A549 treated with CORT108297 at 1 μM for 4 hours (cell line): Measurements from ENCODE around the gene VILL. TPM values are rescaled to one million over a fixed set of nuclear protein-coding genes. Genes with fewer than 3 reads are reported as not detected.

Experiments used
- total RNA-seq: library from RNA; stranded (reverse); fragments of 200-300 nt; extraction: Qiagen RNA extraction; gene quantifications from 5 replicates; pipeline ENCODE4 v1.2.3, GENCODE V29; 2022

Gene VILL
- 0.12 to 0.18 TPM (median 0.16 TPM) in 5 replicates for total RNA-seq

DNA sequence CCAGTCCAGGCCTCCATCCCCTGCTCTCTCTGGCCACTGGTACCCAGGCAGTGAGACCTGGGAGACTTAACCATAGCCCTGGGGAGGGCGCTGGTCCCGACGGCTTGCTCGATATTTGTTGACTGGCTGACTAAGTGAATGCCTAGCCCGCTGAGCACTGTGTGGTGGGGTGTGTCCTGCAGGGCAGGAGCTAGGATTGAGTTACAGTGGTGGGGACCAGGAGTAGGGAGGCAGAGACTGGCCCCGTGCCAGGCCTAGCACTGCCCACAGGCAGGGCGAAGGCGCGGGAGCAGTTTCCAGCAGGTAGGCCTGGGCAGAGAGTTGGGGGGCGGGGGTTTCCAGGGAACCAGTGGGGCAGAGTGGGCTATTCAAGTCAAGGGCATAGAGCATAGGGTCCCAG, at the start of gene VILL:
Gene VILL (plus strand): TSS at position 260 of the 400 bp plus-strand sequence. CDS start 2,887 bp downstream, outside the sequence.

DNA sequence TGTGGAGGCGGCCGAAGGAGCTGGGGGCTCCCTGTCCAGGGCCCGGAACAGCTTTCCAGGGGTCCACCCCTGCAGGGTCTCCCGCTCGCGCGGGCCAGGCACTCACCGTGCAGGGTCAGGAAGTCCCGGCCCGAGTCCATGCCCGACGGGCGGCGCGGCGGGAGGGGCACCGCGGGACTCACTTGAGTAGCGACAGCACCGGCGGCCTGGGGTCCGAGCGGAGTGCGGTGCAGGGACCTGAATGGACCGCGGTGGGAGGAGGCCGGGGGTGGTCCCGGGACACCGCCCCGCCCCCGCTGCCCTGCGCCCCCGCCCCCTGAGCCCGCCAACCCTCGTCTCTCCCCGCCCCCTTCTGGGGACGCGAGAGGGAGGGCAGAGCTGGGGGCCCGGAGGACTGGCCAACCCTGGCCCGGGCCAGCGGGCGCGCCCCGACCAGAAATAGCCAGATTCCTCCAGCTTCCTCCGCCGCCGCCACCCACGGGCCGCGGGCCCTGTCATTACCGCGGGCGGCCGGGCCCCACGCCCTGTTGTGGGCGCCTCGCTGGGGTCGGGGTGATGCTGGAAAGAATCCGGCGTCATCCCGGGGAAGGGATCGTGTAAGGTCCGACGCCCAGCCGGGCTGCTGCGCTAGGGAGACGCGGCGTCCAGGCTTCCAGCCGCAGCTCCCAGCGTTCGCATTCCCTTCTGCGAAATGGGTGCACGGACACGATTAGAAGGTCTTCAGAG, 39.0 kb downstream of the VILL start, which contains the start of gene PLCD1:
Gene PLCD1 (minus strand): TSS at position 243 of the 726 bp plus-strand sequence. CDS start 103 bp downstream, at position 140.

DNA sequence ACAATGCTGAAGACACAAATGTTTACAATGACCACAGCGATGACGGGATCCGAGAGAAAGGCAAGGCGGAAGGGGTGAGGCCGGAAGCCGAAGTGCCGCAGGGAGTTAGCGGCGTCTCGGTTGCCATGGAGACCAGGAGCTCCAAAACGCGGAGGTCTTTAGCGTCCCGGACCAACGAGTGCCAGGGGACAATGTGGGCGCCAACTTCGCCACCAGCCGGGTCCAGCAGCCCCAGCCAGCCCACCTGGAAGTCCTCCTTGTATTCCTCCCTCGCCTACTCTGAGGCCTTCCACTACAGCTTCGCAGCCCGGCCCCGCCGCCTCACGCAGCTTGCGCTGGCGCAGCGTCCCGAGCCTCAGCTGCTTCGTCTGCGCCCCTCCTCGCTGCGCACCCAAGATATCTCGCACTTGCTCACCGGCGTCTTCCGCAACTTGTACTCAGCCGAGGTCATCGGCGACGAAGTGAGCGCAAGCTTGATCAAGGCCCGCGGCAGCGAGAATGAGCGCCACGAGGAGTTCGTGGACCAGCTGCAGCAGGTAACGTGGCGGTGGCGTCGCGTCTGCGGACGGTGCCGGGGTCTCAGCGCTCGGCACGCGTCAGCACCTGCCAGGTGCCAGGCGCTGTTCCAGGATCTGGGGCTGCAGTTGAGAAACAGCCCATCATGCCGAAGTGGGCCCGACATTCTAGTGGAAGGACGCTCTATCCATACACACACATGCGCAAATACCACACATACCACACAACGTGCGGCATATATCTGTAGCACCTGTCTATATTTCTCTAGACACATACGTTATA, 48.7 kb downstream of the VILL start, which contains the start of gene DLEC1:
Gene DLEC1 (plus strand): TSS at position 108 of the 798 bp plus-strand sequence. CDS start 18 bp downstream, at position 126.

Other genes with a start within 250 kb of the VILL start
- gene CTDSPL, start 128.9 kb upstream of the VILL start, total RNA-seq = 8.9 to 13.4 TPM (median 11.4 TPM) in 5 replicates
- gene PLCD1, start 38.9 kb downstream of the VILL start, total RNA-seq = 2.3 to 4.5 TPM (median 3.9 TPM) in 5 replicates
- gene DLEC1, start 48.4 kb downstream of the VILL start, total RNA-seq = 0.03 to 0.06 TPM (median 0.05 TPM) in 4 of 5 replicates, not detected in the other
- 38.5 to 49.4 TPM (median 47.0 TPM) in 5 replicates for gene ACAA1, start 146.3 kb downstream of the VILL start, total RNA-seq
- 24.1 to 26.6 TPM (median 25.7 TPM) in 5 replicates for gene MYD88, start 147.9 kb downstream of the VILL start, total RNA-seq
- gene OXSR1, start 174.8 kb downstream of the VILL start, total RNA-seq = 24.7 to 37.4 TPM (median 31.9 TPM) in 5 replicates